KOPT-K1 (cell line): ENCODE data around the gene TRPM3.

ENCODE experiments used
- H3K27ac ChIP-seq: fragments of 200-600 bp; sonication (generic); 2 replicates; pipeline ENCODE4 v1.5.1; 2016; ENCODE audit warnings: antibody characterized with exemption, mild to moderate bottlenecking, low read depth, low read length; ENCODE audit not compliant: poor library complexity, severe bottlenecking
- H3K36me3 ChIP-seq: fragments of 200-600 bp; sonication (generic); 2 replicates; pipeline ENCODE4 v1.5.1; 2017; ENCODE audit warnings: antibody characterized with exemption, mild to moderate bottlenecking, low read length, moderate library complexity; ENCODE audit not compliant: insufficient read depth
- H3K9me3 ChIP-seq: fragments of 200-600 bp; sonication (generic); 2 replicates; pipeline ENCODE4 v1.5.1; 2017; ENCODE audit warnings: antibody characterized with exemption, low read length, mild to moderate bottlenecking; ENCODE audit not compliant: insufficient read depth, poor library complexity, severe bottlenecking

TRPM3 gene

GRCh38 chr9:70581214-70581954, 540.0 kb downstream of the TRPM3 start:
- Histone ChIP-seq H3K9me3 (no peaks in the 10 kb centered on the region), H3K27ac (no peak overlapping the region), H3K36me3 (no peaks in the 10 kb centered on the region)

GRCh38 chr9:70580606-70581195, 540.7 kb downstream of the TRPM3 start:
- H3K36me3 ChIP-seq = no peaks in the 10 kb centered on the region
- no peak overlapping the region for H3K27ac ChIP-seq
- H3K9me3 ChIP-seq = no peaks in the 10 kb centered on the region

GRCh38 chr9:70579686-70580085, 541.7 kb downstream of the TRPM3 start:
- Histone ChIP-seq H3K36me3 (no peaks in the 10 kb centered on the region), H3K9me3 (no peaks in the 10 kb centered on the region), H3K27ac (no peak overlapping the region)

GRCh38 chr9:70578720-70579119, 542.7 kb downstream of the TRPM3 start:
- Histone ChIP-seq H3K36me3 (no peaks in the 10 kb centered on the region), H3K9me3 (no peaks in the 10 kb centered on the region), H3K27ac (no peak overlapping the region)

GRCh38 chr9:70577671-70578070, 543.8 kb downstream of the TRPM3 start:
- Histone ChIP-seq H3K27ac (no peak overlapping the region), H3K36me3 (no peaks in the 10 kb centered on the region), H3K9me3 (no peaks in the 10 kb centered on the region)

- Histone ChIP-seq H3K9me3 (no peaks in the 10 kb centered on the region), H3K27ac (no peak overlapping the region), H3K36me3 (no peaks in the 10 kb centered on the region)
These were observed 545.3 kb downstream of the TRPM3 start for GRCh38 chr9:70576116-70576515.

- Histone ChIP-seq H3K36me3 (no peaks in the 10 kb centered on the region), H3K9me3 (no peaks in the 10 kb centered on the region), H3K27ac (no peak overlapping the region)
These were observed 547.1 kb downstream of the TRPM3 start for GRCh38 chr9:70574151-70574837.

- no peak overlapping the region for H3K27ac ChIP-seq
- no peaks in the 10 kb centered on the region for H3K9me3 ChIP-seq
- H3K36me3 ChIP-seq = no peaks in the 10 kb centered on the region
These were observed 548.1 kb downstream of the TRPM3 start for GRCh38 chr9:70573308-70573707.

- no peaks in the 10 kb centered on the region for H3K36me3 ChIP-seq
- no peaks in the 10 kb centered on the region for H3K9me3 ChIP-seq
- H3K27ac ChIP-seq = no peak overlapping the region
These were observed 550.2 kb downstream of the TRPM3 start for GRCh38 chr9:70571258-70571657.

- no peaks in the 10 kb centered on the region for H3K9me3 ChIP-seq
- no peak overlapping the region for H3K27ac ChIP-seq
- no peaks in the 10 kb centered on the region for H3K36me3 ChIP-seq
These were observed 551.6 kb downstream of the TRPM3 start for GRCh38 chr9:70569791-70570190.

GRCh38 chr9:70569070-70569772, 552.2 kb downstream of the TRPM3 start:
- H3K27ac ChIP-seq = no peak overlapping the region
- no peaks in the 10 kb centered on the region for H3K36me3 ChIP-seq
- H3K9me3 ChIP-seq = no peaks in the 10 kb centered on the region

GRCh38 chr9:70567511-70567910, 553.9 kb downstream of the TRPM3 start:
- no peak overlapping the region for H3K27ac ChIP-seq
- H3K36me3 ChIP-seq = no peaks in the 10 kb centered on the region
- H3K9me3 ChIP-seq = no peaks in the 10 kb centered on the region

GRCh38 chr9:70566751-70567150, 554.7 kb downstream of the TRPM3 start:
- Histone ChIP-seq H3K27ac (no peak overlapping the region), H3K9me3 (no peaks in the 10 kb centered on the region), H3K36me3 (no peaks in the 10 kb centered on the region)

GRCh38 chr9:70566066-70566465, 555.4 kb downstream of the TRPM3 start:
- H3K9me3 ChIP-seq = no peaks in the 10 kb centered on the region
- H3K27ac ChIP-seq = no peak overlapping the region
- no peaks in the 10 kb centered on the region for H3K36me3 ChIP-seq
